GM18867 (cell line): Measurements from ENCODE around the gene SEC23IP.

Experiments used
- ATAC-seq: cut with Tn5 transposase; IDR thresholded peaks from one replicate; pipeline ENCODE4 v1.9.1; 2021; ENCODE audit warnings: mild to moderate bottlenecking, moderate library complexity; ENCODE audit not compliant: unreplicated experiment

Gene SEC23IP

DNA sequence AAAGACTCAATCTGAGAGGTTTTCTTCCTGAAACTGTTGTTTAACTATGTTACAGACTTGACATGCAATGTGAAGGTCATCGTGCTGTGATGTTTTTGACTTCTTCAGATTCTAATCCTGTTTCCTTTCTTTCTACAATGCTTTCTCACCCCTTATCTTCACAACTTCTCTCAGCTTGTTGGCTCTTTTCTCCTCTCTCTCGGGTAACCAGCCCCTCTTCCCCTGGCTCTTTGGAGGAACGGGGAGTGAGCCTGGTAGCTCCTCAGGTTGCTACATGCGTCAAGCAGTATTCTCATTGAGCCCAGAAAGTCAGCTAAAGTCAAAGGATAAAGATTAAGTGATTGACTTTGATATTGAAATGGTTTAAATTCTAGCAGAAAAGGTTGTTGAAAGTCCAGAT is 40.1 kb downstream of the SEC23IP start:
- ATAC-seq = no peak

GRCh38 chr10:119933179-119933578 is 40.6 kb downstream of the SEC23IP start:
- no peak for ATAC-seq

DNA sequence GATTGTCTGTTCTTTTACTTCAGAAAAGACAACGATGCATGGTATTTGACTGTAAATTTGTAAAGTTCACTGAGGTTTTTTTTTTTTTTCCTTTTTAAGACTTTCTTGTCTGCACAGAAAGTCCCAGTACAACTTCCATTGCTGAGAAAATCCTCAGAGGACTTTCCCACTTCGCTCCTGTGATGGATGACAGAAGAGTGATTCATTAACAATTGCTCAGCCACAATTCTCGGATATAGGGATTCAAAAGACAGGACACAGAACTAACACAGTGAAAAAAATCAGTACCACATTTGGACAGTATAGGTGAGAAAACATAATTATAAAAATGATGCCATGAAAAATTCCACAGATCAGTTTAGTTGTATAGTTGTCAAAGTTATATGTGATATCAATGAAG is 48.0 kb downstream of the SEC23IP start:
- ATAC-seq = no peak

GRCh38 chr10:119942973-119943372 is 50.4 kb downstream of the SEC23IP start:
- no peak for ATAC-seq

DNA sequence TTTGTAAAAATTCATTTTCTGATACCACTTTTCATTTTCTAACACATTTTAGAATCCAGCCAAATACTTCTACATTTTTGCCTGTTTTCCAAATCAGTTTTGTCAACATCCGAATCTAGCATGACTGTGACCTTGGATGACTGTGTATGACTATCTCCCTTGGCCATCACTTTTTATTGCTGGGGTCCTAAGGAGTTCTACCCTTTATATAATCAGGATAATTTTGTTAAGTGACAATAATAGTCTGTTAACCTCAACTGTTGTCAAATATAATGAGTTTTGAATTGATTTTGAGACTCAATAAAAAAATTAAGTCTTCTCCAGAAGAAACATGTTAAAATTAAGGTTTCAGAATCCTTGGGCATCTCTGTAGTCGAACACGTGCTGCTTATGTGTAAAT is 53.3 kb downstream of the SEC23IP start:
- no peak for ATAC-seq

GRCh38 chr10:119947300-119947699 is 54.8 kb downstream of the SEC23IP start:
- ATAC-seq = no peak

GRCh38 chr10:119957451-119957850 is 64.9 kb downstream of the SEC23IP start:
- ATAC-seq = no peak

GRCh38 chr10:119962837-119963236 is 70.3 kb downstream of the SEC23IP start:
- ATAC-seq = no peak

GRCh38 chr10:119967066-119967465 is 74.5 kb downstream of the SEC23IP start:
- no peak for ATAC-seq

DNA sequence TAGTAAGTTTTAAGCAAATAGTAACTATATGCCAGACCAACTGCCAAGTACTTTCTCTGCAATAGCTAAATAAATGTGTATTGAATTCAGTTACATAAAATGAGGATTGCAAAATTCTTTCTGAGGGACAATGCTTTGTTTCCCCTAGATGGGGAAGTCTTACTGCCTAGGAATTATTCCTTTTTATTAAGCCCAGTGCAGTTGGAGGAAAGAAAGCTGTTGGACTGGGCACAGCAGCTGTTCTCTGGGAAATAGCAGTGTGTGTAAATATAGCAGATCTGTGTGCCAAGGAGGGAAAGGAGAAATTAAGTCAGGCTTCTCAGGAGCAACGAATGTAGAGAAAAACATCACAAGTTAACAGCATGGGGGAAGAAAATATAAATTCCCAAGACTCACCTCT is 77.1 kb downstream of the SEC23IP start:
- ATAC-seq = no peak

DNA sequence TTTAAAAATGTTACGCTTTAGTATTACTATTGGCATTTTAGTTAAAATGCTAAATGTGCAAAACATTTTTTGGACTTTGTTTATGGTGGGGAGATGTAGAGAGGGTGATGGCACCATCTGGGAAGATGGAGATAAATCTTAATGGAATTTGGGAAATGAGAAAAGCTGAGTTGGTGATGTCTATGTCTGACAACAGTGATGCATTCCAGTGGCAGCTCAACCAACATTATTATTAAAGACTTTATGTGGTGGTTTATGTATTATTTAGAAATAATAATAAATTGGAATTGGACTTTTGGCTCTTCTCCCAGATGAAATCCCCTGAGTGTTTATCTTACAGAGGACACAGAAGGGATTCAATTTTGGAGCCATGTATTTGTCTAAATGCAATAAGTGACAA is 77.6 kb downstream of the SEC23IP start:
- ATAC-seq = no peak

GRCh38 chr10:119970963-119971362 is 78.4 kb downstream of the SEC23IP start:
- ATAC-seq = no peak

DNA sequence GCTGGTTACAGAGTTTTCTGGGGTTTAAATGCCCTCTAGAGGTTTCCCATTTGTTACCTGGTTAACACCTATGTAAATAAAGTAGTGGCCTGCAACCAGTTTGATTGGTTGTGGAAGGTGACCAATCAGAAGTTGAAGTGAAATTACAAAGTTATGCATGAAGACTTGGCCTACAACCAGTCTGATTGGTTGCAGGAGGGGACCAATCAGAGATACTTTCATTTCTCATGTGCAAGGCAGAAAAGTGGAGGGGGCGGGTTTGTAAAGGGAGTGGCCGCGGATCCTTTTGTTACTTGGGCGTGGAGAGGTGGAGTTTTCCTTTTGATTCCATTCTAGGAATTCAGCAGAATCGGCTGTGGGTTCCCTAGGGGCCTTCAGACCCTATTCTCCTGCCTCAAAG is 80.8 kb downstream of the SEC23IP start:
- ATAC-seq = no peak

DNA sequence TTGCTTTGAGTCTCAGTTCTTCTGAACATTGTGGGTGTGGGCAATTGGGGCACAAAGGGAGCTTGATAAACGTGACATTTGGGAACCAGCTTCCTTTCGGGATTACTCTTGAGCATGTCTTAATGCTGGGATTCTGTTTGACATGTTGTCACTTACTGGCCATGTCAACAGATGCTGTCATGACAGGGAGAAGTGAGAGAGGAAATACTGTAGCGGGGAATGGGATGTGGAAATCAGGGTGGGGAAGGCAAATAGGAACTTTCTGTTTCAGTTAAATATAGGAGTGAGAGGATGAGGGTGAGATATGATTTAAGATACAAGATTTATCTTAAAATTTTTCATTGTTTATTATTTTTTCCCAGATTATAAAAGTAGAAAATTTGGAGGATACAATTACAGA is 83.9 kb downstream of the SEC23IP start:
- no peak for ATAC-seq

GRCh38 chr10:119980956-119981750 is 88.6 kb downstream of the SEC23IP start:
- ATAC-seq = no peak

- ATAC-seq = no peak
These were observed 89.3 kb downstream of the SEC23IP start for GRCh38 chr10:119981826-119982225.

DNA sequence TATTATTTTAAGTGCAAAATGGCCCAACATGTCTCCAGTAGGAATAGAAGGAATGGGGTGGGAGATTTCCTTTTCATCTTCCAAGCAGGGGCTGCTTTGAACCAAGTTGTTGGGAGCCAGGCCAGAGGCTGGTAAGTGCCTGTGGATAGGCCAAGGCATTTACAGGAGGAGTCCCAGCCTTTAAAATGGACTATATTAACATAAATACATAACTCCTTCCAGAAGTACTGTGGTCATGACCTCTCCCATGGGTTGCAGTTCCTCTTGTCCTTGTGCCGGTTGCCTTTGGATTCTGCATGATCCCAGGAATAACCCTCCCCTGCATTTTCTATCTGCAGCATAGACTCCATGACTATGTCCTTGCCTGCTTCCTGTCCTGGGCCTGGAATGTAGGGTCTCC is 95.8 kb downstream of the SEC23IP start:
- ATAC-seq = no peak

DNA sequence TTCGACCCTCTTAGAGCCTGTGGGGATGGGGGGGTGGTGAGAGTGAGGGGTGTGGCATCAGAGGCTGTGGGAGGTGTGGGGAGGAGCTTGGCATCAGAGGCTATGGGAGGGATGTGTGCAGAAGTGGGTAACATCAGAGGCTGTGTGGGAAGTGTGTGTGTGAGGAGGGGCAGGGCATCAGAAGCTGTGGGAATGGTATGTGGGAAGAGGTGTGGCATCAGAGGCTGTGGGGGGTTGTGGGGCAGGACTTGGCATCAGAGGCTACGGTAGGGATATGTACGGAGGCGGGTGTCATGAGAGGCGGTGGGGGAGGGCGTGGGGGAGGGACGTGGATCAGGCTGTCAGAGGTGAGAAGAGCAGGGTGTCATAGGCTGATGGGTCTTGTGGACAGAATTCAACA is 97.4 kb downstream of the SEC23IP start:
- no peak for ATAC-seq

- no peak for ATAC-seq
These were observed 98.5 kb downstream of the SEC23IP start for GRCh38 chr10:119991066-119991465.

- ATAC-seq = no peak
These were observed 99.3 kb downstream of the SEC23IP start for GRCh38 chr10:119991816-119992215.
